GM21737 (cell line): Measurements from ENCODE around the gene GNG5.
A peak's percentile ranks its signal among the peaks of the same experiment; 100 is the strongest.
"Not testable (repeated sequence)": the region's sequence is repeated elsewhere in the genome, so short reads cannot be mapped to it uniquely, and the experiment has no call there.

ENCODE experiments used
- ATAC-seq: cut with Tn5 transposase; IDR thresholded peaks from one replicate; pipeline ENCODE4 v1.9.1; 2021; ENCODE audit warnings: mild to moderate bottlenecking, moderate library complexity; ENCODE audit not compliant: unreplicated experiment

Gene GNG5

DNA sequence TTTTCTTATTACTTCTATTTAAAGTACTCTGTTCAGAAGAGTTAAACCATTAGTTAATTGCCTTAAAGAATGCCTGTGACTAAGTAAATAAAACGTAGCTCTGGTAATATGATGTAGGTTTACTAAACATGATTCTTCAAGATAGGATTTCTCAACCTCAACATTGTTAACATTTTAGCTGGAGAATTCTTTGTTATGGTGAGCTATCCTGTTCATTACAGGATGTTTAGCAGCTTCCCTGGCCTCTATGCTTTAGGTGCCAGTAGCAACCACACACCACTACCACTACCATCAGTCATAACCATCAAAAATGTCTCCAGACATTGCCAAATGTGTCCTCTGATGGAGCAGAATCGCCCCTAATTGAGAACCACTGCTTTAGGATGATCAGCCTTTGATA is 16.6 kb downstream of the GNG5 start:
- no peak for ATAC-seq

DNA sequence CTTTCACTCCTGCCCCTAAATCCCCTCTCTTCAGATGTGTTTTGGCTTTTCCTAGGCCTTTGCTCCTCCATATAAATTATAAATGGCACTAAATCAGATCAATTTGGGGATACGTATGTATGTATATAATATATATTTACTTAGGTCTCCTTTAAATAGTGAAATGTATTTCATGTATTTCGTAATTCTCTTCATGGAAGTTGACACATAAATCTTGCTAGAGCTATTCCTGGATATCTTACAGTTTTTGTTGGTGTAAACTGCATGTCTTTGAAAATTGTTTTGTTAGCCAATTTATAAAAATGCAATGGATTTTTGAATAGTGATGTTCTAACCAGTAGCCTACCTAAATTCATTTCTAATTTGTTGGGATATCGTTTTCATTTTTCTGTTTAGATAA is 18.3 kb downstream of the GNG5 start:
- no peak for ATAC-seq

DNA sequence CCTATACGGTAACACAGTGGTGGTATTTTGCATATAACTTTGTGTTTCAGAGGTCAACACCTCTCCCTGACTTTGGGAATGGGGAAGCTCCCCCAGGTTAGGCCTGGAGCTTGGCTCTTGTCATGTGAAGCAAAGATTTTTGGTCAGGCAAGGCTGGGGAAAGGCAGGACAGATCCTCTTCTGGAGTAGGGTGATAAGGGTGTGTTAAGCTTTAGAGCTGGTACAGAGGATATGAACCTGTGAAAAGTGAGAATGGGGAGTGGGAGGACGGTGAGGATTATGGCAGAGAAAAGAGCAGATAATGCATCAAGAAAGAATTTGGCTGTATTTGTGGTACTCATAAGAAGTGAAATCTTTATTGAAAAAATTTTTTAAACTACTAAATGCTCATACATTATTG is 25.1 kb downstream of the GNG5 start:
- ATAC-seq: no peak

DNA sequence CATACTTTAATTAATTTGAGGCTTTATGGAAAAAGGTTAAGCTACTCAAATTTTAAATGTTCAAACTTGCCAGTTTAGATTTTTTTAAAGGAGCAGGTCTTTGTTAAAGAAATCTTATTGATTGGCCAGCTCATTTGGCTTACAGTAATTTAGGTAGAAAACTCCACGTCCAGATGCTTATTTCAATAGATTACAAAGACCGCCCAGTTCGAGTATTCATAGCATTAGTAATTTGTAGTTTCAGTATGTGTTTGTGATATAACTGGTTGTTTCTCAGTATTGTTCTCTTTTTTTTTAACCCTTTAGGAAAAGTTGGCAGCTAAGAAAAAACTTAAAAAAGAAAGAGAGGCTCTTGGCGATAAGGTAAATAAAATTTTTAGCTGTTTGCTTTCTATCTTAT is 25.7 kb downstream of the GNG5 start:
- ATAC-seq: no peak

DNA sequence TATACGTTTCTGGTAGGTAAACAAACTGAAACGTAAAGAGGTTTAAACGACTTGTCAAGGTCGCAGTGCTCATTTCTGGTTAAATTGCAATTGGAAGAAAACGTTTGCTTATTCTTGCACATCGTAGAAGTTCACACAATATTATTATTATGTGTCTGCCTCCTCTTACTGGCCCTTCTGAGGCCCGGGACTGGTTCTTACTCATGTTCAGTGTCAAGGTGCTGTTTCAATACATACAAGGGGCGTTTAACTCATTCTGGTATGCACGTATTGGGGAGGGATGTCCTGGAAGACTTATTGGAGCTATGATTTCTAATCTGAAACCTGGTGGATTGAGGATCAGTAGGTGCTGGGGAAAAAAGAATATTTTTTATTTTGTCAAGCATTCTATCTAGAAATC is 26.4 kb downstream of the GNG5 start:
- no peak for ATAC-seq

DNA sequence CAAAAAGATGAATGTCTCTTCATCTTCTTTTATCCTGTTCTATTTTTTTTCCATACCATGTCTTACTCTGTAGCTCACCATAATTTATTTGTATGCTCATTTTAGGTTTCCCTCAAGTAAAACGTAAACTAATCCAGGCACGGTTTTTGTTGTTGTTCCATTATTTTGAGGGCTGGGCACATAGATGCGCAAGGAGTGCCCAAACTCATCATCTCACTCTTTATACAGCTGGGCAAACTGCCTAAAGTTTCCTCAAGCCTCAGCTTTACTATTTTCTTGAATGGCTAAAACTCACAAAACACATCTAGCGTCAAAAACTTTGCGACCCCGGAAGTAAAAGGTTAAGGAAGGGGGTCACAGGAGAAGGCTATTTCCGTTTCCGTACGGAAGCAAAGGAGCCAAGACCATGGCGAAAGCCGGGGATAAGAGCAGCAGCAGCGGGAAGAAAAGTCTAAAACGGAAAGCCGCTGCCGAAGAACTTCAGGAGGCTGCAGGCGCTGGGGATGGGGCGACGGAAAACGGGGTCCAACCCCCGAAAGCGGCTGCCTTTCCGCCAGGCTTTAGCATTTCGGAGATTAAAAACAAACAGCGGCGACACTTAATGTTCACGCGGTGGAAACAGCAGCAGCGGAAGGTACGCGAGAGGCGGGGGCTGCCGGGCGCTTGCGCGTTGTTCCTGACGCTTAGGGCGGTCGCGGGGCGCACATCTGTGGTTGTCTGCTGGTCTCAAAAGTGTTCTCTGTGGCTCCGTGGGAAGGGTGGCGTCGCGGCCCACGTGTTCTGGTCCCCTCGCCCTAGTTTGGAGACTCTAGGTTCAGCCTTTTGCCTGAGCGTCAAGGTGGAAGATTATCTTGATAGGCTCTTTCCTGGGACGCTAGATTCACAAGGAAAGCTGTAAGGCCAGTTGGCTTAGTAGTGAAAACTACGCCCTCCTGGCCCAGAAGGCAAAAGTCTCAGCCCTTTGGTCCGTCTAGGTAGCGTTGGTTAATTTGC is 27.2 kb downstream of the GNG5 start, which contains the start of gene RPF1:
RPF1 (plus strand) TSS at position 391 of the 993 bp plus-strand sequence; CDS start at position 407, 16 bp downstream.
- peak; percentile 94 for ATAC-seq

DNA sequence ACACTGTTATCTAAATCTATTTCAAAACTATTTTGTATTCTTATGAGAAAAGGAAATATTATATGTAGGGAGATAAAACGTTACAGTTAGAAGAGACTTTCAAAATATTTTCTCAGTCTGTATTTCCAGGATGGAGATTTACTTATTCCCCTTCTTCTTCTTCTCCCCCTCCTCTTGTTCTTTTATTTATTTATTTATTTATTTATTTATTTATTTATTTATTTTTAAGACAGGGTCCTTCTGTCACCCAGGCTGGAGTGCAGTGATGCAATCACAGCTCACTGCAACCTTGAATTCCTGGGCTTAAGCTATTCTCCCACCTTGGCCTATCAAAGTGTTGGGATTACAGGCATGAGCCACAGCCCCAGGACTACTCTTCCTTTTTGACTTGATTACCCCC is 30.2 kb downstream of the GNG5 start:
- ATAC-seq: no peak

DNA sequence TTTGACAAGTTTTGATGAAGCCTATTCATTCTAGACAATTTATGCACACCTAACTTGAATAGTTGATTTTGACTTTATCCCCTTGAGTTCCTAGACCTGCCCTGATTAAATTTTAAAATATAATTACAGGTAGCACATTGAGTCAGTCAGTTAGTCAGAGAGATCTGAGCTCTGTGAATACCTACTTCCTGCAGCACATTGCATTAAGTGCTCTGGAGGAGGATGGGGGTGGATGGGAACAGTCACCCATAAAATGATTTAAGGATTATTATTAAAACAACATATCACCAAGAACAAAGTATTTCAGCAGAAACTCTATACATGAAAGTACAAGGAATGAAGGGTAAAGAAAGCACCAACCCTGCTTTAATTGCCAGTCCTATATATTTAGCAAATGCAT is 39.1 kb downstream of the GNG5 start:
- no peak for ATAC-seq

DNA sequence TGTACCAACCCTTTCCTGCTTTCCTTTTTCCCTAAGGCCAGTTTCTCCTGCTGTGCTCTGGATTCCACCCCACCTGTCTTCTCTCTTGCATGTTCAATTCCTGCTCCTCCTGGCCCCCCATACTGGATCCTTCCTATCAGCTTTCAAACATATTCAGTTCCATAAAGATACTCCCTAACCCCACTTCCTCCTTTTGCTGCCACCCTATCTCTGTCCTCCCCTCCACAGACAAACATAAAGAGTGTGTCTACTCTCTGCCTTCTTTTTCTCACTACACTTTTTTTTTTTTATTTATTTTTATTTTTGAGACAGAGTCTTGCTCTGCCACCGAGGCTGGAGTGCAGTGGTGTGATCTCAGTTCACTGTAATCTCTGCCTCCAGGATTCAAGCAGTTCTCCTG is 44.3 kb downstream of the GNG5 start:
- no peak for ATAC-seq

DNA sequence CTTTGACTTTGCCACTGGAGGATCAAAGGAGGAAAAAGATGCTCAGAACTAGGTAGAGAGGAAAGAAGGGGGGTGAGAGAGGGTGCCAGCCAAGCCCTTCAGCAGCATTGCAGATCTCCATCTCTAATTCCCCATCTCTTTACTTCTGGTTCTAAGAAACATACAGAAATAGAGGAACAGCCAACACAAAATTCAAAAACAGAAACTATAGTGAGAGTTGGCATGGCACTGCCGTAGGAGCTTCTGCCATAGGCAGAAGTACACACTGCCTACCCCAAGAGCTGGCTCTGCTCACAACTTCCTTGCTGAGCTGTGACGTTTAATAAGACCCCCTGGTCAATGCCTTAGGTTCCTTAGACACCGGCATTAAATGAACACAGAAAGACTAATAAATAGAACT is 53.9 kb downstream of the GNG5 start:
- no peak for ATAC-seq

DNA sequence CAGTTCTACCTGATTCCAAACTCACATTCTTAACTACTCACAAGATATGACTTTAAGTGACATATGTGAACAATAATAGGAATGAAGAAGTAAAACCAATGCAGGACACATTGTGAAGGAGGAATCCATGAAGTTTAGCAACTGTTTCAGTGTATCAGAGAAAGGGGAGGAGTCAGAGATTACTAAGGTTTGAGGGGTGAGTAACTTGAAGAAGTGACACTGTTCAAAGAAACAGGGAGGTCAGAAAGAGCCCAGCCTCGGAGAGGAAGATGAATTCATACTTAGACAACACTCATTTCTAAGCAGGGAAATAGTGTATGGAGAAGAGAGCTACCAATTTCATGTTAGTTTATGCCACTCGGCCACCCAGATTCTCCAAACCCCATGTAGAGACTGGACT is 55.5 kb downstream of the GNG5 start:
- no peak for ATAC-seq

DNA sequence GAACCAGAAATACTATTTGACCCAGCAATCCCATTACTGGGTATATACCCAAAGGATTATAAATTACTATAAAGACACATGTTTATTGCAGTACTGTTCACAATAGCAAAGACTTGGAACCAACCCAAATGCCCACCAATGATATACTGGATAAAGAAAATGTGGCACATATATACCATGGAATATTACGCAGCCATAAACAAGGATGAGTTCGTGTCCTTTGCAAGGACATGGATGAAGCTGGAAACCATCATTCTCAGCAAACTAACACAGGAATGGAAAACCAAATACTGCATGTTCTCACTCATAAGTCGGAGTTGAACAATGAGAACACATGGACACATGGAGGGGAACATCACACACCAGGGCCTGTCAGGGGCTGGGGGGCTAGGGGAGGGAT is 57.7 kb downstream of the GNG5 start:
- ATAC-seq: not testable (repeated sequence)
